ENCODE measurements around the gene ENTPD2. TPM values are rescaled to one million over a fixed set of nuclear protein-coding genes. Genes with fewer than 3 reads are reported as not detected.

The ENTPD2 gene
- total RNA-seq, 4 donors from 2014 or later, result 0.22 to 0.49 TPM; not detected in 2

DNA sequence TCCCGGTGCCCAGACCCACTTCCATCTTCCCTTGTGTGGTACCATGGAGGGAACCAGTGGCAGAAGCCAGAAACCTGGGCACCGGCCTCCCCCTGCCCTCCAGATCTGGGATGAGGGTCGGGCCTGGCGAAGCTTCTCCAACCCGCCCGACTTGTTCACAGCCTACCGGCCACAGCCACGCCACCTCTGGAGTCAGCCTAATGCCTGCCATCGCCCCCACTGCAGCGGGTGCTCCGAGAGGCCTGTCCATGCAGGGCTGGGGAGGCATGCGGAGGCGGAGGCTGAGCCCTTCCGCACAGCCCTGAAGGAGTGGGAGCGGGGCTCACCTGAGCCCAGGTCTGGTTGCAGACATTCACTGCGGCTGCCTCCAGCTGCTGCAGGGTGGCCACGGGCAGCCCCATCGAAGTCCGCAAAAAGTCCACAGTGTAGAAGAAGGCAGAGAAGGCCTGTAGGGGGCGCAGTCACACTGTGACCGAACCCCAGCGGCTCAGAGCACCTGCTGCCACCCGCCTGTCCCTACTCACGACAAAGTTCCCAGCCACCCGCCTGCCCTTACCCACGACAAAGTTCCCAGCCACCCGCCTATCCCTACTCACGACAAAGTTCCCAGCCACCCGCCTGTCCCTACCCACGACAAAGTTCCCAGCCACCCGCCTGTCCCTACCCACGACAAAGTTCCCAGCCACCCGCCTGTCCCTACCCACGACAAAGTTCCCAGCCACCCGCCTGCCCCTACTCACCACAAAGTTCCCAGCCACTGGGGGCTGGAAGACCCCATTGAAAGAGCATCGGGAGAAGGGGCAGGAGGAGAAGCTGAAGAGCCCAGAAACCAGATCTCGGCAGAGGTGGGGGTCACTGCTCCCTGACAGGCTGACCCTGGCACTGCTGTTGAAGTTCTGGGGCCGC is 4.1 kb downstream of the ENTPD2 start:
- intact Hi-C loops (cut with DNase I), result no loop called here
- Histone ChIP-seq H3K4me3 (replicated peaks in 1 of 3) (no peak overlapping the region), H3K27me3 (peaks cover 20% of the 10 kb centered on the region), H3K27ac (no peak overlapping the region), H3K9me3 (no peaks in the 10 kb centered on the region), H3K36me3 (no peaks in the 10 kb centered on the region), H3K4me1 (peaks cover 18 to 35% of the 10 kb centered on the region in 2 donors)
- WGBS, 2 donors, result 43 to 54% methylated on average over 30 to 31 of the region's 38 CpGs
- peak; percentile 34 to 44 for DNase-seq
- TF ChIP-seq, protein P1, sequence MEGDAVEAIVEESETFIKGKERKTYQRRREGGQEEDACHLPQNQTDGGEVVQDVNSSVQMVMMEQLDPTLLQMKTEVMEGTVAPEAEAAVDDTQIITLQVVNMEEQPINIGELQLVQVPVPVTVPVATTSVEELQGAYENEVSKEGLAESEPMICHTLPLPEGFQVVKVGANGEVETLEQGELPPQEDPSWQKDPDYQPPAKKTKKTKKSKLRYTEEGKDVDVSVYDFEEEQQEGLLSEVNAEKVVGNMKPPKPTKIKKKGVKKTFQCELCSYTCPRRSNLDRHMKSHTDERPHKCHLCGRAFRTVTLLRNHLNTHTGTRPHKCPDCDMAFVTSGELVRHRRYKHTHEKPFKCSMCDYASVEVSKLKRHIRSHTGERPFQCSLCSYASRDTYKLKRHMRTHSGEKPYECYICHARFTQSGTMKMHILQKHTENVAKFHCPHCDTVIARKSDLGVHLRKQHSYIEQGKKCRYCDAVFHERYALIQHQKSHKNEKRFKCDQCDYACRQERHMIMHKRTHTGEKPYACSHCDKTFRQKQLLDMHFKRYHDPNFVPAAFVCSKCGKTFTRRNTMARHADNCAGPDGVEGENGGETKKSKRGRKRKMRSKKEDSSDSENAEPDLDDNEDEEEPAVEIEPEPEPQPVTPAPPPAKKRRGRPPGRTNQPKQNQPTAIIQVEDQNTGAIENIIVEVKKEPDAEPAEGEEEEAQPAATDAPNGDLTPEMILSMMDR (IDR thresholded peaks at IDR 0.05), result peak in 3 of 6 experiments; percentile 7 to 32 (median 18)
- no peak for TF ChIP-seq POLR2A (IDR thresholded peaks at IDR 0.05)

DNA sequence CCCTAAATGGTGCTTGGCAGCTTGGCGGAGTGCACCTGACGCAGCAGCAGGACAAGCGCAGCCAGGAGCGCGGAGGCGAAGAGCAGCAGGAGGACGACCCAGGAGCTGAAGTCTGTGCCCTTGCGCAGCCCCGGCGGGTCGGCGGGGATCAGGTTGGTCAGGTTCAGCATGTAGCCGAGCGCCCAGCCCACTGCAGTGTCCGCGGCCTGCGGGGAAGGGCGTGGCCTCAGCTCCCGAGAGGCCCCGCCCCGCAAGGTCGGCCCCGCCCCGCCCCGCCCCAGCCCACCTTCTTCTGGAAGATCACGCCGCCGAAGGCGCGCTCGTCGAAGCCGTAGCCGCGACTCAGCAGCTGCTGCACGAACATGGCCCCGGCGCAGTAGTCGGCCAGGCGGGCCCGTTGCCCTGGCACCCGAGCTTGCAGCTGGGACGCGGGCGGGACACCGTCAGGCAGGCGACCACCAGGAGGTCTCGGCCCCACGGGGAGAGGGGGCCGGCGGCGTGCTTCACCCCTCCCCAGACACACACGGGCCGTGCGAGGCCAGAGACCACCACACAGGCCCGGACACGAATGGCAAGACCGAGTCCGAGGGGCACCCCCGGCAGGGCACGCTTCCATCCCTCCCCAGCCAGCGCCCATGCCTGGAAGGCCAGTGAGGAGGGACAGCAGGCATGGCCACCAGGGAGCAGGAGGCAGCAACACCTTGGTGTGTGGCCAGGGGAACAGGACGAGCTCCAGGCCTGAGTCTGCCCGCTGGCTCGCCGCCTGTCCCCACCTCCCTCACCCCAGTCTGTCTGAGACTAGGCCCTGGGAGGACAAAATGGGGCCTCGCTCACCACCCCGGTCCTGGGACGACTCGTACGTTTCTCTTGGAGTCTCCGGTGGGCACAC is 5.0 kb downstream of the ENTPD2 start:
- intact Hi-C loops (cut with DNase I), result no loop called here
- no peak overlapping the region for H3K4me3 ChIP-seq (replicated peaks in 1 of 3)
- H3K27me3 ChIP-seq, result peaks cover 20% of the 10 kb centered on the region
- no peak overlapping the region for H3K27ac ChIP-seq
- H3K36me3 ChIP-seq, result no peaks in the 10 kb centered on the region
- TF ChIP-seq, protein P1 (IDR thresholded peaks at IDR 0.05), result no peak
- TF ChIP-seq POLR2A (IDR thresholded peaks at IDR 0.05), result no peak
- WGBS, 2 donors, result 34 to 67% methylated on average over 18 to 50 of the region's 72 CpGs
- no peaks in the 10 kb centered on the region for H3K9me3 ChIP-seq
- no peak for DNase-seq
- peaks cover 13 to 29% of the 10 kb centered on the region in 2 donors for H3K4me1 ChIP-seq

DNA sequence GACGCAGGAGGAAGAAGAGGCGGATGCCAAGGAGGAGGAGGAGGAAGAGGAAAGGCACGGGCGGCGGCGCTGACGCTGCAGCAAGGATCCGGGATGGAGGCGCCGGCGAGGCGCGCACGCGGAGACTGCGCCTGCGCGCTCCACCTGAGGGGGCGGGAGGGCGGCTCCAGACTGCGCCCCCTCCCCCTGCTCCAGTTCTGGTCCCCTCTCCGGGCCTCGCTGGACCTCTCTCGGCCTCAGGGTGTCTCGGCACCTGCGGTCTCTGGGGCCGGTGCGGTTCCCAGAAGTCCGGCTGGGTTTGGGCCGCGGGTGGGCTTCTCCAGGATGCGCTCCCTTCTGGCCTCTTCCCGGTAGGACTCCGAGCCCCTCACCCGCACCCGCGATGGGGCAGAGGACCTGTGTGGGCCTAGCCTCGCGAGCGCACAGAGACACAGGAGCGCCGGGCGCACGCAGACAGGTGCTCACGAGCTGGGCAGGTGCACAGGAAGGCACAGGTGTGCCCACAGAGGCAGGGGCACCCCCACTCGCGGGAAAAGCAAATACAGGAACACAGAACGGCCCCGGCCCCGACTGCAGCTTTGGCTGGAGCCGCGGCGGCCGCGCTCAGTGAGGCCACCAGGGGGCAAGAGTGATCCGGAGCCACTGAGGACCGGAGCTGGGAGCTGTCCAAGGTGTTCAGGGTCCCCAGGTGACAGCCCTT is 7.6 kb downstream of the ENTPD2 start, which contains the start of gene NPDC1:
NPDC1 (minus strand) TSS at position 90 of the 700 bp plus-strand sequence. CDS start 188 bp downstream, outside the sequence.
- 1% methylated on average over 24 to 26 of the region's 57 CpGs for WGBS, 2 donors
- intact Hi-C loops (cut with DNase I), result no loop called here
- peak within 1 kb of the TSS in 1 of 3 donors; percentile 56 for H3K27ac ChIP-seq

DNA sequence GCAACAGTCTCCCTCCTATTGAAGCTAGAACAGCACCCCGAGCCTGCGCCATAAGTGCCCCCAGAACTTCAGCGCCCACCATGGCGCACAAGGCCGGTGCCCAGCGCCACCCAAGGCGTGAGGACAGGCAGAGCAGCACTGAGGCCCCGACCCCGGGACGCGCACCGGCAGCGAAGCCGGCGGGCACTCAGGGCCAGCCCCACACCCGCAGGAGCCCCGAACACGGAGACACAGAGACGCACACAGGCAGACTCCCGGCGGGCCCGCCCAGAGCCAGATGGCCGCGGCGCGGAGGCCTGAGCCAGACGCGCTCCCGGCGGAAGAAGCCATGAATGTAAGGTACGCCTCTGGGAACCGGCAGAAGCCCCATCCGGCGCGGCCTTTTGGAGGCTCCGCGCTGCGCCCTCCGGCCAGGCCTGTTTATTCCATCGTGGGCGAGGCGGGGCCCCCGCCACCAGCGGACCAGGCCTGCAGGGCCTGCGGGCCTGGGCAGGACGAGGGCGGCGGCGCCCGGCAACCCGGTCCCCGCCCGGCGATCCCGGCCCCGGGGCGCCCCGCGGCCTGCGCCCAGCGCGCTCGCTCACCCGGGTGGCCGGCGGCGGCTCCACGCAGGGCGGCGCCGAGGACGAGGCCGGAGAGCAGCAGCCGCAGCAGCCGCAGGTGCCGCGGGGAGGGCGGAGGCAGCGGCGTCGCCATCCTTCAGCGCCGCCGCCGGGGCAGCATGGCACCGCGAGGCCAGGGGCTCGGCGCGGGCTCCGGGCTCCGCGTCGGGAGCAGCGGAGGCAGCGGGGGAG is 8.4 kb downstream of the ENTPD2 start:
- intact Hi-C loops (cut with DNase I), result no loop called here
- no peak for TF ChIP-seq POLR2A (IDR thresholded peaks at IDR 0.05)
- TF ChIP-seq, protein P1 (IDR thresholded peaks at IDR 0.05), result no peak
- peak overlapping the region in 1 of 3 donors; percentile 24 for H3K27ac ChIP-seq
- peak overlapping the region; percentile 15 to 37 (median 35) for H3K4me3 ChIP-seq (replicated peaks in 1 of 3)
- H3K9me3 ChIP-seq, result no peaks in the 10 kb centered on the region
- H3K36me3 ChIP-seq, result no peaks in the 10 kb centered on the region
- H3K4me1 ChIP-seq, result peaks cover 6 to 19% of the 10 kb centered on the region in 2 donors
- H3K27me3 ChIP-seq, result peaks cover 20% of the 10 kb centered on the region
- no peak for DNase-seq
- WGBS, 2 donors, result 0 to 2% methylated on average over 23 to 25 of the region's 96 CpGs

More for the DNA sequence above, 7.6 kb downstream of the ENTPD2 start, which contains the start of gene NPDC1:
- Histone ChIP-seq H3K4me1 (peaks cover 6 to 19% of the 10 kb centered on the region in 2 donors), H3K9me3 (no peaks in the 10 kb centered on the region), H3K27me3 (peaks cover 20% of the 10 kb centered on the region), H3K36me3 (no peaks in the 10 kb centered on the region), H3K4me3 (replicated peaks in 1 of 3) (peak within 1 kb of the TSS; percentile 15 to 37 (median 35))
- TF ChIP-seq, protein P1 (IDR thresholded peaks at IDR 0.05), result peak; percentile 59 to 88 (median 76)
- TF ChIP-seq POLR2A (IDR thresholded peaks at IDR 0.05), result no peak
- DNase-seq, result peak; percentile 86
